Measurements from ENCODE around the gene ADGRL3. TPM values are rescaled to one million over a fixed set of nuclear protein-coding genes. Genes with fewer than 3 reads are reported as not detected.

The ADGRL3 gene
- total and polyA plus RNA-seq, 12 donors, result 2.4 to 182 (median 22.1) TPM

- no peaks in the 10 kb centered on the region for H3K27me3 ChIP-seq
- no peak for DNase-seq
- no peak overlapping the region for H3K4me3 ChIP-seq
- WGBS, 4 donors, result 37 to 48% (median 41%) methylated on average over 1 of the region's 1 CpG
- no peaks in the 10 kb centered on the region for H3K4me1 ChIP-seq (replicated peaks in 1 of 2)
- no peak for TF ChIP-seq POLR2A (IDR thresholded peaks at IDR 0.05)
- TF ChIP-seq, protein P1, sequence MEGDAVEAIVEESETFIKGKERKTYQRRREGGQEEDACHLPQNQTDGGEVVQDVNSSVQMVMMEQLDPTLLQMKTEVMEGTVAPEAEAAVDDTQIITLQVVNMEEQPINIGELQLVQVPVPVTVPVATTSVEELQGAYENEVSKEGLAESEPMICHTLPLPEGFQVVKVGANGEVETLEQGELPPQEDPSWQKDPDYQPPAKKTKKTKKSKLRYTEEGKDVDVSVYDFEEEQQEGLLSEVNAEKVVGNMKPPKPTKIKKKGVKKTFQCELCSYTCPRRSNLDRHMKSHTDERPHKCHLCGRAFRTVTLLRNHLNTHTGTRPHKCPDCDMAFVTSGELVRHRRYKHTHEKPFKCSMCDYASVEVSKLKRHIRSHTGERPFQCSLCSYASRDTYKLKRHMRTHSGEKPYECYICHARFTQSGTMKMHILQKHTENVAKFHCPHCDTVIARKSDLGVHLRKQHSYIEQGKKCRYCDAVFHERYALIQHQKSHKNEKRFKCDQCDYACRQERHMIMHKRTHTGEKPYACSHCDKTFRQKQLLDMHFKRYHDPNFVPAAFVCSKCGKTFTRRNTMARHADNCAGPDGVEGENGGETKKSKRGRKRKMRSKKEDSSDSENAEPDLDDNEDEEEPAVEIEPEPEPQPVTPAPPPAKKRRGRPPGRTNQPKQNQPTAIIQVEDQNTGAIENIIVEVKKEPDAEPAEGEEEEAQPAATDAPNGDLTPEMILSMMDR (IDR thresholded peaks at IDR 0.05), result no peak
- H3K9me3 ChIP-seq (replicated peaks in 1 of 3), result peaks cover 0 to 11% (median 0%) of the 10 kb centered on the region in 3 donors
- H3K27ac ChIP-seq, result no peak overlapping the region
- intact Hi-C loops (cut with DNase I), result no loop called here
- no peaks in the 10 kb centered on the region for H3K36me3 ChIP-seq (replicated peaks in 1 of 2)
Observed at GRCh38 chr4:61533140-61533539, 333.0 kb downstream of the ADGRL3 start.

DNA sequence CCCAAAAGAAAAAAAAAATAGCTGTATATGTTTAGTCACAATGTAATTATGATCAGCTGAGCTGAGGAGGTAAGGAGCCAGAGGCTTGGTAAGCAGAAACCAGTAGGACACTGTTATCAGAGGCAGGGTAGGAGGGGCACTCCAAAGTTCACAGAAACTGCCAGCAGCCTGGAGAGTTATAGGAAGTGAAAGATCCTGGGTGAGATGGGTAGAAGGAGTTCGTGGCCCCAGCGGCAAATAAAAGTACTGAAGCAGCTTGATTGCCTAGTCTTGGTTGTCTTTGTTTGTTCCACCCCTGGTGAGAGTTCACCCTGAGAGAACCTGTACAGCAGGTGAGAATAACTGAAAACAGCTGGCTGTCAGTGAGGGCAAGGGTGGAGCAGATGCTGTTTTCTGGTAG, 340.8 kb downstream of the ADGRL3 start:
- 75 to 90% (median 77%) methylated on average over 2 of the region's 2 CpGs for WGBS, 4 donors
- Histone ChIP-seq H3K4me1 (replicated peaks in 1 of 2) (no peaks in the 10 kb centered on the region), H3K27ac (no peak overlapping the region), H3K4me3 (no peak overlapping the region), H3K27me3 (no peaks in the 10 kb centered on the region), H3K36me3 (replicated peaks in 1 of 2) (no peaks in the 10 kb centered on the region), H3K9me3 (replicated peaks in 1 of 3) (no peaks in the 10 kb centered on the region)
- intact Hi-C loops (cut with DNase I), result no loop called here
- TF ChIP-seq, protein P1 (IDR thresholded peaks at IDR 0.05), result no peak
- TF ChIP-seq POLR2A (IDR thresholded peaks at IDR 0.05), result no peak
- no peak for DNase-seq

GRCh38 chr4:61541459-61541858, 341.3 kb downstream of the ADGRL3 start:
- H3K36me3 ChIP-seq (replicated peaks in 1 of 2), result no peaks in the 10 kb centered on the region
- no peak overlapping the region for H3K4me3 ChIP-seq
- no peak for TF ChIP-seq POLR2A (IDR thresholded peaks at IDR 0.05)
- TF ChIP-seq, protein P1 (IDR thresholded peaks at IDR 0.05), result peak in 1 of 6 experiments; percentile 37
- H3K27me3 ChIP-seq, result no peaks in the 10 kb centered on the region
- intact Hi-C loops (cut with DNase I), result no loop called here
- 63 to 92% (median 83%) methylated on average over 2 of the region's 2 CpGs for WGBS, 4 donors
- no peaks in the 10 kb centered on the region for H3K9me3 ChIP-seq (replicated peaks in 1 of 3)
- no peaks in the 10 kb centered on the region for H3K4me1 ChIP-seq (replicated peaks in 1 of 2)
- no peak for DNase-seq
- H3K27ac ChIP-seq, result no peak overlapping the region

- WGBS, 4 donors, result 89 to 97% (median 90%) methylated on average over 3 of the region's 3 CpGs
- H3K27ac ChIP-seq, result no peak overlapping the region
- no peaks in the 10 kb centered on the region for H3K4me1 ChIP-seq (replicated peaks in 1 of 2)
- no peaks in the 10 kb centered on the region for H3K27me3 ChIP-seq
- no peak for TF ChIP-seq POLR2A (IDR thresholded peaks at IDR 0.05)
- TF ChIP-seq, protein P1 (IDR thresholded peaks at IDR 0.05), result no peak
- H3K9me3 ChIP-seq (replicated peaks in 1 of 3), result no peaks in the 10 kb centered on the region
- H3K4me3 ChIP-seq, result no peak overlapping the region
- DNase-seq, result no peak
- no peaks in the 10 kb centered on the region for H3K36me3 ChIP-seq (replicated peaks in 1 of 2)
- intact Hi-C loops (cut with DNase I), result no loop called here
Observed at GRCh38 chr4:61543976-61544375, 343.9 kb downstream of the ADGRL3 start.

Data from adrenal gland (tissue), 12 donors.